ENCODE data around the gene SEMA3A.

SEMA3A gene

DNA sequence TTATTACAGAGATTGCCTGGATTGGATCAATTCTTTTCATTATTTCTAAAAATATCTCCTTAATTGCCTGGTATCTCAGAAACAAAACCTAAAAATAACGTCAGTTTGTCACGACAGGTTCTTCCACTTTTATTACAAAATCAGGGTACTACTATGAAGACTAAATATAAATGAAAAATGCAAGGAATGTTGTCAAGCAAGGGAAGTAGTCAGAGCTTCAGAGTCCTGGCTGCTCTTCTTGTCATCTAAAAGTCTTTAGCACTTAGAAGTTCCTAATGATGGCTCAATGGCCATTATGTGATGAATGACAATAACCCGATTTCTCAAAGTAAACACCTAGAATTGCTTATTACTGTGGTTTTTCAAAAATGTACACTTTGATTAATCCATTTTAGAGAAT lies 192.2 kb downstream of the SEMA3A start:
- DNase-seq: no peak

DNA sequence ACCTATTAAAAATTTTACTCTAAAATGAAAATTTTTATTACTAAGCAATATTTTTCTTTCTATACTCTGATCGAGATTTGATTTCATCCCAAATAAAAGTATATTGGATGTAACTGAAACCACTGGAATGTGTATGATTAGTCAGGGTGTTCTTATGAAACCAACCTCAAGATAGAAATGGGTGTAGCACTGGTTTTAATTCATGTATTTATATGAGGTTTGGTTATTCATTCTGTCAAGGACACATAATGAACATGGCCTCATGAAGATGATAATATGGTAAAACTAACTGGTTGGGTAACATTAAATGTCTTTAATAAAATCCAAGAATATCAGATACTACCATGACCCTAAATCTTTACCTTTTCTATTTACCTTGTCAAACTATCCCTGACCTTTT lies 197.7 kb downstream of the SEMA3A start:
- no peak for DNase-seq

- no peak for DNase-seq
Observed at GRCh38 chr7:83987764-83988163, 206.8 kb downstream of the SEMA3A start.

GRCh38 chr7:83985821-83986220 lies 208.8 kb downstream of the SEMA3A start:
- no peak for DNase-seq

- no peak for DNase-seq
Observed at GRCh38 chr7:83984591-83984990, 210.0 kb downstream of the SEMA3A start.

- no peak for DNase-seq
Observed at GRCh38 chr7:83984076-83984475, 210.5 kb downstream of the SEMA3A start.

- DNase-seq: no peak
Observed at GRCh38 chr7:83983606-83984005, 211.0 kb downstream of the SEMA3A start.

- DNase-seq: peak; percentile 46
Observed at GRCh38 chr7:83976302-83976701, 218.3 kb downstream of the SEMA3A start.

DNA sequence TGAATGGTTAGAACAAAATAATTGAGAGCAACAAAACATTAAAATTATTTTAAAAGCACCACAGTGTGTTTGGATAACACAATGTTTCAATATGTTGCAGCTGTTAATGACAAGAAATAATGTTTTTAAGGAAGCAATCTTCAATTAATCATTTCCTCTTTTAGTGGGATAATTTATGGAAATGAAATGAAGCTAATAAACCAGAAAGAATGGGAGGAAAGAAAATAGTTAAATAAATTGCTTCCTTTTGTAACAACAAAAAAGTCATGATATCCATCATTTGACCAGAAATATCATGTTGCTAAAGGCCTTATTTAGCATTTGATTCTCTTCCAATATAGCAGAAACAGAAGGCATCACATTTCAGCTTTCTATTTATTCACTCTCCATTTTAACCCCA lies 224.5 kb downstream of the SEMA3A start:
- DNase-seq: no peak

GRCh38 chr7:83964318-83964717 lies 230.3 kb downstream of the SEMA3A start:
- no peak for DNase-seq

DNA sequence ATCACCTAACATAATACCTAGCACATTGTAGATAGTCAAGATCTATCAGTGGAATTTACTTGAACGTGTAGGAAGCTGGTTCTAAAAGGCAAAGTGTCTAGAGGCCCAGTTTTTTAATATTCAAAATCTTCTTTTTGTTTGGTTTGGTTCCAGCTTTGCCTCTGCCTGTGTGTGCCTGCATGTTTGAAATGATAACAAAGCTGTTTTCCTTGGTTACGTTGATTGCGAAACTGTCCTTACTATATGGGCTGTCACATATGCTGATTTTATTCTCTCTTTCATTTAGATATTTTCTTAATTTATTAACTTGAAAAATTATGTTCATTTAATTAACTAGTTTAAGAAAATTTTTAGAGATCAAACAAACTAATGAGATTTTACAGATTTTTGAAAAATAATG lies 237.3 kb downstream of the SEMA3A start:
- no peak for DNase-seq

GRCh38 chr7:83956104-83956503 lies 238.5 kb downstream of the SEMA3A start:
- no peak for DNase-seq

DNA sequence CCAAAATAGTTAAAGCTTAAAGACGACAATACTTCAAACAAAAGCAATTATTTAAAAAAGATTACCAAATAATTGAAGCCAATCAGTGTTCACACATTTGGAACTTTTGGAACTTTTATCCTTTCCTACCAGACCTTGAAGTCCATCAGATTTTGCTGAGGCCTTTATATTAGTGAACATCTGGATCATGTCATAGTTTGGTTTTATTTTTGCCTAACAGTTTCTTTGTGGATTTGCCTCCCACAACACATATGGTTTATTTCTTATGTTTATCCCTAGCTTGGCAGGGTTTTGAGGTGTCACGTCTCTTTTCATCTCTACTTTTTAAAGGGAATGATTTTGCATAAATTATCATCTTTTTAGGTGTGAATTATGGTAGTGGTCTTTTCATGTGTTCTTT lies 242.4 kb downstream of the SEMA3A start:
- no peak for DNase-seq

DNA sequence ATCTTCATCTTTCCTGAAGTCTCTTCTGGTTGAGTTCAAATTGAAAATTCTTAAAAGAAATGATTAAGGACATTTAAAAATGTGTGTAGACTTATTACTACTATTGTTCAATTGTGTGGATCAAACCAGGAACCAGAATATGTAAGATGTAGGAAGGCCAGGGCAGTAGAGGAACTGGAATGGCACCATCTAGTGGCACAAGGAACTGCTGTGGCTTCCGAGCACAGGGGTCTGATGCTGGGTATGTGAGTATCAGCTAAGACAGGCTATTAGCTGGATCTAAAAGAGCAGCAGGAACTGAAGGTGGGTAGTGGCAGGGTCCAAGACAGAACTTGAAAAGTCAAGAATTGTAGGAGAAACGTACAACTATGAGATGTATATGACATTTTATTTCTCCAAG lies 247.3 kb downstream of the SEMA3A start:
- DNase-seq: peak; percentile 12

DNA sequence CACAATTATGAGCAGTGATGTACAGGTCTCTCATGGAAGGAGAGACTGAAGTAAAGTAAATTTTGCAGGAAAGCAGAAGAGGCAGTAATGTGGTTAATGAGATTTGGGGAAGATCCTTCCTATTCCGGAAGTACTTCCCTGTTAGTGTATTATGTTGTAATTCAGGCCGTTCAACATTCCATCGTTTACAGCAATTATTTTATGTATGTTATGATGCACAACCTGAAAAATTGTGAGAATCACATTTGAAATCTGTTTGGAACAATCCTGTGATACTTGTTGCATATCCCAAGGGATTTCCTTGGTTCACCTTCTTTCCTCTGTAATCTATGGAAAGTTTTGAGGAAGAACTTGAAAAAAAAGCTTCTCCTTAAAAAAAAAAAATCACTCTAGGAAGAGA lies 247.8 kb downstream of the SEMA3A start:
- DNase-seq: no peak

- DNase-seq: no peak
Observed at GRCh38 chr7:83941300-83941699, 253.3 kb downstream of the SEMA3A start.

GRCh38 chr7:83937930-83938329 lies 256.7 kb downstream of the SEMA3A start:
- no peak for DNase-seq

- DNase-seq: peak; percentile 57
Observed at GRCh38 chr7:83936056-83936708, 258.4 kb downstream of the SEMA3A start.

DNA sequence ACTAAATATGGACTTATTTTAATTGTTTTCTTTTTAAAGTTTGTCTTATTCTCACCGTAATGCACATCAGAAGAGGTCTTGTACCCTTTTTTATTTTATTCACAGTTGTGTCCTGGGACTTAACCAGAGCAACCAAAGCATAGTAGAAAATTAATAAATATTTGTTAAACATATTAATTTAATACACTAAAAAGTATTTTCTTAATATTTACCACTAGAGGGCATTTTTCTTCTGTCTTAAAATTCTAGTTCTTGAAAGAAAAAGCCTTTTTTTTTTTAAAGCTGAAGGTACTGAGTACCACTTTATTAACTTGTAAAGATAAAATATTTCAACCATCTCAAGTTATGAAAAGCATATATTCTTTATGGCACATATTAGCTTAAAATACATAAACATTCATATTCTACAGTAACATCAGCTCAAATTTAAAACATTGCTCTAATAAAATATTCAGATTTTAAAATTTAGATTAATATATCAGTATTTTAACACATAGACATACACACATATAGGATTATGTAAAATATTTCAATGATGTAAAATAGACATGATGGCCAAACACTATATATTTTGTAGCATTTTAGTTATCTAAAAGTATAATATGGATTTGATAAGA lies 260.4 kb downstream of the SEMA3A start:
- DNase-seq: no peak

DNA sequence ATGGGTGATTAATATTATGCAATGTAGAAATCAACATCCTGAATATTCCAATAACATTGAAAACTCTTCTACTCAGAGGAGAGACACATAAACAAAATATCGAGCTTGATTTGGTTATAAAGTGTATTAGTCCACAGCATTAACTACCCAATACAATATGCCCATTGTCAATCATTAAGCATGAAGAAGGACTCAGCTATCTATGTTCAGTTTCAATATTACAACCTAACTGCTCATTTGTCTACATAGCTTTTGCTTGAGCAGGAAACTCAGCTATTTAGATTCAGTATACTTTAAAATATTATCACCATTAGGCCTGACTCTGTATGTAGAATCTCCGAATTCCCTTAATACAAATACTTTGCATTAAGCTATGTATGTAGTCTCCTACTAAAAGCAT lies 262.6 kb downstream of the SEMA3A start:
- DNase-seq: no peak

DNA sequence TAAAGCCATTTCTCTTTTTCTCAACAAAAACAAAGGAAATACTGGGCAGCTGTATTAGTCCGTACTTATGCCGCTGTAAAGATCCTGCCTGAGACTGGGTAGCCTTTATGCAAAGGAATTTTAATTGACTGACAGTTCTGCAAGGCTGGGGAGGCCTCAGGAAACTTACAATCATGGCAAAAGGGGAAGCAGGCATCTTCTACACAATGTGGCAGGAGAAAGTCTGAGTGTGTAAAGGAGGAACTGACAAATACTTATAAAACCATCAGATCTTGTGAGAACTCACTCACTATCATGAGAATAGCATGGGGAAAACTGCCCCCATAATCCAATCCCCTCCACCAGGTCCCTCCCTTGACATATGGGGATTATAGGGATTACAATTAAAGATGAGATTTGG lies 264.3 kb downstream of the SEMA3A start:
- DNase-seq: no peak

DNA sequence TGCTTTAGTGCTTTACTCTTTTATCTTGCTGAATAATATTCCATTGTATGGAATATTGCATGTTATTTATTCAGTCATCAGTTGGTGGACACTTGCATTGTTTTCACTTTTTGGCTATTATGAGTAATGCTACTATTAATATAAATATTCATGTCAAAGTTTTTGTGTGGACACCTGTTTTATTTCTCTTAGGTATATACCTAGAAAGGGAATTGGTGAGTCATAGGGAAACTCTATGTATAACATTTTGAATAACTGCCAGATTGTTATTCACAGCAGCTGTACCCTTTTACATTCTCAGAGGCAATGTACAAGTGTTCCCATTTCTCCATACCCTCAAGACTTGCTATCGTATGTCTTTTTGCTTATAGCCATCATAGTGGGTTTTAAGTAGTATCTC lies 268.7 kb downstream of the SEMA3A start:
- DNase-seq: no peak

- DNase-seq: no peak
Observed at GRCh38 chr7:83921941-83922607, 272.5 kb downstream of the SEMA3A start.

DNA sequence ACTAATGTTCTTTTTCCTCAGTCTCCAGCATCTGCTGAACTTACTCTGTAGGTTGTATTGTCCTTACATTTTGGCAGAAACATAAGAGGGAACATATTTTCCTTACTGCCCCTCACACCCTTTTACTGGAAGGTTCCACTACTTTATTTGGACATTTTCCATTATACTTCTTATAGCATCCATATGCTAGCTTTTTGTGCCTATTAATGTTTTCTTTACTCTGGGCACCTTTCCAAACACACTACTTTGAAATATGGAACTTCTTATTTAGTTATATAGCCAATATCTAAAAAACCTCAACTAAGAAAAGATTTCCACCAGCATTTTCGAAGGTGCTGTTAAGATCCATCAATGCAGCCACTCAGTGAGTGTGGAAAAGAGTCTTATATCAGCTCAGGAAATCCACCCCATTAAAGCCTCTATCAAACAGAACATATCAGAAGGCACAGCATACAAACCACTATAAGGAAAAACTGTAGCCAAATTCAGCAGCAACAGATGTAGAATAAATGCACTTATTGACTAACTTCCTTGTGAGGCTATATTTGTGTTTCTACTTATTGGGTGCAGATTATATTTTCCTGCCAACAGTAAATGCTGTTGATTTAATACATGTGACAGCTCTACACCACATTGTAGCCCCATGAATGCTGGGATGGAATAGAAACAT lies 273.2 kb downstream of the SEMA3A start:
- DNase-seq: no peak
